Body of pancreas (tissue), 4 donors: ENCODE data around the gene ADGRB3. TPM values are rescaled to one million over a fixed set of nuclear protein-coding genes. Genes with fewer than 3 reads are reported as not detected.

Source experiments
- ATAC-seq: fragments of 150-250 bp; one replicate; pipeline ENCODE4 v1.9.1; 2016
- DNase-seq, 4 donors: peaks; one replicate each; pipeline ENCODE4 v3.0.0-alpha.2; 2019
- H3K27ac ChIP-seq, 4 donors: fragments of 200-600 bp; sonication (generic); 1 replicate in 3 of 4; 2 replicates in 1 of 4; pipeline versions ENCODE4 v1.5.1 to v1.6.1; 2016 to 2019; ENCODE audit warnings: mild to moderate bottlenecking in 1 of 4, mixed read lengths in 1 of 4, moderate library complexity in 1 of 4
- H3K27me3 ChIP-seq, 2 donors: fragments of 200-600 bp; sonication (generic); one replicate each; pipeline ENCODE4 v1.6.0; 2016; ENCODE audit warnings: mild to moderate bottlenecking in 1 of 2
- H3K36me3 ChIP-seq, 2 donors: fragments of 200-600 bp; sonication (generic); replicated peaks in 1 of 2; 2 replicates each; pipeline ENCODE4 v1.5.1; 2016; ENCODE audit warnings: low read depth in 2 of 2; ENCODE audit not compliant: insufficient read depth in 1 of 2
- H3K4me1 ChIP-seq: fragments of 200-600 bp; sonication (generic); one replicate; pipeline ENCODE4 v1.6.0; 2016
- H3K4me3 ChIP-seq, 2 donors: fragments of 200-600 bp; sonication (generic); 1 replicate in 1 of 2; 2 replicates in 1 of 2; pipeline ENCODE4 v1.5.1; 2016 to 2019
- H3K9me3 ChIP-seq, 3 donors: fragments of 200-600 bp; sonication (generic); 1 replicate in 2 of 3; 2 replicates in 1 of 3; pipeline ENCODE4 v1.5.1; 2016
- CTCF ChIP-seq, 7 experiments: fragments of 450-650 bp in 4 of 7; fragments of 200-600 bp in 3 of 7; sonication (generic) in 3 of 7; IDR thresholded peaks; one replicate each; pipeline ENCODE4 v1.5.1; 2016 to 2019; ENCODE audit warnings: antibody characterized with exemption in 7 of 7
- POLR2A ChIP-seq, 3 donors: fragments of 450-650 bp; IDR thresholded peaks; one replicate each; pipeline ENCODE4 v1.6.1; 2016; ENCODE audit warnings: antibody characterized with exemption in 3 of 3, mild to moderate bottlenecking in 2 of 3
- WGBS, 2 donors: methylation state at CpG; one replicate each; pipeline ENCODE4 v1.1.5; 2017; 5-methylcytosine and 5-hydroxymethylcytosine counted together
- intact Hi-C: fragments of 100-400 bp; cut with DNase I; formaldehyde crosslinking; loops from one replicate; pipeline ENCODE4 v1.15.1; 2023
- total RNA-seq, 2 donors: library from RNA; depleted of rRNA; stranded (reverse); fragments of >200 nt; gene quantifications; one replicate each; pipeline ENCODE4 v1.1.0, GENCODE V29; 2016

Gene ADGRB3
- total RNA-seq, 2 donors from 2014 or later = under 0.01 to 1.3 TPM

GRCh38 chr6:68689910-68690309 lies 54.8 kb downstream of the ADGRB3 start:
- no peaks in the 10 kb centered on the region for H3K9me3 ChIP-seq
- no peaks in the 10 kb centered on the region for H3K27me3 ChIP-seq
- intact Hi-C loops = no loop called here
- H3K4me1 ChIP-seq = no peaks in the 10 kb centered on the region
- no peaks in the 10 kb centered on the region for H3K36me3 ChIP-seq
- H3K27ac ChIP-seq = no peak overlapping the region
- WGBS, 2 donors = 29 to 33% methylated on average over 1 of the region's 1 CpG
- DNase-seq (no peak), ATAC-seq (no peak)
- no peak overlapping the region for H3K4me3 ChIP-seq
- TF ChIP-seq POLR2A (IDR thresholded peaks at IDR 0.05) = no peak
- no peak for TF ChIP-seq CTCF (IDR thresholded peaks at IDR 0.05)

- Histone ChIP-seq H3K27ac (no peak overlapping the region), H3K4me1 (no peaks in the 10 kb centered on the region), H3K4me3 (no peak overlapping the region), H3K27me3 (no peaks in the 10 kb centered on the region), H3K9me3 (no peaks in the 10 kb centered on the region), H3K36me3 (no peaks in the 10 kb centered on the region)
- no peak for DNase-seq
- intact Hi-C loops = no loop called here
- no peak for TF ChIP-seq CTCF (IDR thresholded peaks at IDR 0.05)
- no peak for TF ChIP-seq POLR2A (IDR thresholded peaks at IDR 0.05)
- no peak for ATAC-seq
- 50 to 58% methylated on average over 3 of the region's 3 CpGs for WGBS, 2 donors
These were observed 56.0 kb downstream of the ADGRB3 start for GRCh38 chr6:68691120-68691519.

- intact Hi-C loops = no loop called here
- ATAC-seq = no peak
- 50 to 57% methylated on average over 1 of the region's 1 CpG for WGBS, 2 donors
- DNase-seq = no peak
- TF ChIP-seq POLR2A (IDR thresholded peaks at IDR 0.05) (no peak), CTCF (IDR thresholded peaks at IDR 0.05) (no peak)
- Histone ChIP-seq H3K36me3 (no peaks in the 10 kb centered on the region), H3K9me3 (no peaks in the 10 kb centered on the region), H3K27me3 (no peaks in the 10 kb centered on the region), H3K4me1 (no peaks in the 10 kb centered on the region), H3K27ac (no peak overlapping the region), H3K4me3 (no peak overlapping the region)
These were observed 58.2 kb downstream of the ADGRB3 start for GRCh38 chr6:68693271-68693670.

GRCh38 chr6:68695403-68695802 lies 60.3 kb downstream of the ADGRB3 start:
- WGBS, 2 donors = 55 to 66% methylated on average over 4 of the region's 4 CpGs
- intact Hi-C loops = no loop called here
- H3K27me3 ChIP-seq = no peaks in the 10 kb centered on the region
- no peaks in the 10 kb centered on the region for H3K9me3 ChIP-seq
- no peaks in the 10 kb centered on the region for H3K36me3 ChIP-seq
- H3K4me1 ChIP-seq = no peaks in the 10 kb centered on the region
- no peak overlapping the region for H3K4me3 ChIP-seq
- H3K27ac ChIP-seq = no peak overlapping the region
- no peak for TF ChIP-seq POLR2A (IDR thresholded peaks at IDR 0.05)
- no peak for TF ChIP-seq CTCF (IDR thresholded peaks at IDR 0.05)
- DNase-seq (no peak), ATAC-seq (no peak)

GRCh38 chr6:68695838-68696237 lies 60.8 kb downstream of the ADGRB3 start:
- Histone ChIP-seq H3K9me3 (no peaks in the 10 kb centered on the region), H3K36me3 (no peaks in the 10 kb centered on the region), H3K27ac (no peak overlapping the region), H3K4me1 (no peaks in the 10 kb centered on the region), H3K27me3 (no peaks in the 10 kb centered on the region), H3K4me3 (no peak overlapping the region)
- intact Hi-C loops = no loop called here
- WGBS, 2 donors = 59 to 65% methylated on average over 6 of the region's 6 CpGs
- no peak for ATAC-seq
- TF ChIP-seq POLR2A (IDR thresholded peaks at IDR 0.05) (no peak), CTCF (IDR thresholded peaks at IDR 0.05) (no peak)
- no peak for DNase-seq
